T47D (cell line): ENCODE measurements around the gene RTN3.
"Not testable (repeated sequence)": the region's sequence is repeated elsewhere in the genome, so short reads cannot be mapped to it uniquely, and the experiment has no call there.

Source experiments
- DNase-seq, 2 experiments: peaks; one replicate each; pipeline versions ENCODE4 v3.0.0 to v3.0.0-alpha.2; 2011 to 2012; ENCODE audit warnings: low read depth in 1 of 2, low spot score in 1 of 2
- JUND ChIP-seq: IDR thresholded peaks from 2 replicates; pipeline ENCODE4 v1.6.1; 2012; ENCODE audit warnings: low read depth
- in situ Hi-C: cut with HindIII; loops from 2 replicates; pipeline ENCODE4 v1.10.0; 2016; ENCODE audit warnings: low sequenced_read_pairs, low pct_unique_long_range_greater_than_20kb

RTN3 gene

DNA sequence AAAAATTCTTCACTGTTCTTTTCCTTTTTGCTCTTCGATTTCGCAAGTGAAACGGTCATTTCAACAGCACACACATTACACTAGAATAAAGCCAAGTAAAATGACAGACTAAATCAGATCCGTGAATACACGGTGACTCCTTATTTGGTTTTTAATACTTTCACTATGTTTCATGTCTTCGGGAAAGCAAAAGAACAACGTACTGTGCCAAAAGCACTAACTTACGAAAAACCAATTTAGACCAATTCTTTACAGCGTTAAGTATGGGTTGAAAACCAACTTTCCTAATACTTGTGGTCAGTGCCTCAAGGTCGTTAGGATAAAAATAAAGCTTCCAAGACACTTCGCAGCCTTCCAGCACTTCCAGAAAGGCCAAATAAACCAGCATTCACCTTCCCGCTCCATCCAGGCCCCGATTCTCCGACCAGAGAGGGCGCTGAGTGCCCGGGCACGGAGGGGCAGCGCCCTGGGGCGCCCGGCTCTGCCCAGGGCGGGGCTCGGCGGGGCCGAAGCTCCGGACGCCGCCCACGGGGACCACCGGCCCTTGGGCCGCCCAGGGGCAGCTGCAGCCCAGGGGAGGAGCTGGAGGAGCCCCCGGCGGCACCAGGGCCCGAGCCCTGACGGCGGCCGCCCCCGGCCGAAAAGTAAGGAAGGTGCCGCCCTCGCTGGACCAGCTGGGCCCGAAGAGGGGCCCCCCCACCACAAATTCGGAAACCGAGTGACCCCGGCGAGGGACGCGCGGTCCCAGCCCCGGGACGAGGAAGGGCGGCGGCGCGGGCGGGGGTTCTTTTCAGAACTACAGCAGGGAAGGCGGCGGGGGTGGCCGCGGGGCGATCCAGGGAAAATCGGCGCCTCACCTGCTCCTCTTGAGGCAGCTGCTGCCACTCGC is 10.6 kb upstream of the RTN3 start:
- peak; percentile 66 to 81 for DNase-seq
- no peak for TF ChIP-seq JUND
- in situ Hi-C loops: no loop called here

- DNase-seq: peak; percentile 94 to 99
- no peak for TF ChIP-seq JUND
- in situ Hi-C loops: no loop called here
Measured at GRCh38 chr11:63671322-63672155, 9.8 kb upstream of the RTN3 start, which contains the start of gene ATL3. Gene ATL3 (minus strand): TSS chr11:63671376. CDS start chr11:63671335, 41 bp downstream.

GRCh38 chr11:63672156-63672463 is 9.2 kb upstream of the RTN3 start:
- TF ChIP-seq JUND: no peak
- in situ Hi-C loops: no loop called here

DNA sequence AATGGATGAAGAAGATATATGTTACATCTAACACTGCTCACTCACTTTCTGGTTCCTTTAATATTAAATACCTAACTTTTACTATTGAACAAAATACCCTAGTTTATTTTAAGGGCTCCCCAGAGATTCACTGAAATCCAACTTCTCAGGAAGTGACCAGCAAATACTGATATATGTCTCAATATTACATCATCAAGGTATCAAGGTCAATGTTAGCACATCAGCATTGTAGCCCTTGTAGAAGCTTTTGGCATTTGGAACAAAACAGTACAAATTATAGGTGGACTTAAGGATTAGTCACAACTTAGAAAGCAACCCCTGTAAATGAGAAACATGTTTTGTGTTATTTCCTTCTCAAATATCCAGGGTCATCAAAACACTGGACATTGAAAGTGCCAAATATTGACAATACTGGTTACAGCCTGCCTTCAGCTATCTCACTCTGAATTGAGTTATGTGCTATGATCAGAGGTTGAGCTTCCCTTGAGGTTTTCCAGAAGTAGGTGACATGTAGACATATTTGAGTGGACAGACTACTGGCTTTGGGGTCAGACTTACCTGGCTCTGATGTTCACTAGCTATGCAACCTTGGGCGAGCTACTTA is 8.3 kb upstream of the RTN3 start:
- no peak for TF ChIP-seq JUND
- no peak for DNase-seq
- in situ Hi-C loops: no loop called here

More at GRCh38 chr11:63672156-63672463, 9.2 kb upstream of the RTN3 start:
- no peak for DNase-seq

DNA sequence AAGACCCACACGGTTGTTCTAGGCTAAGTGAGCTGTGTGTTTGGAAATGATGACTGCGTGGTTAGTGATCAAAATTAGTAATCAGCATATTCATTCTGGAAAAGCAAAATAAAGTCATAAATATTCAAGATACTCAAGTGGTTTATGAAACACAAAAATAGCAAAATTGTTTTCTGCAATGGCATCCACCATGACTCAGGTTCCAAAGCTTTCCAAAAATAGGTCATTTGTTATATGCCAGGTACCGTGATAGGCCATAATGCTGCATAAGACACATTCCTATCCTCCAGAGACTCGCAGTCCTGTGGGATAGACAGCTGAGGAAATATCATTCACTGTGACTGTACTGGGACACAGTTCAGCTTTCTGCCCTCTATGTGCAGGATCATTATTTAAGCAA is 7.7 kb upstream of the RTN3 start:
- no peak for DNase-seq
- no peak for TF ChIP-seq JUND
- in situ Hi-C loops: no loop called here

- in situ Hi-C loops: no loop called here
- no peak for DNase-seq
- no peak for TF ChIP-seq JUND
Measured at GRCh38 chr11:63680834-63681320, 423 bp upstream of the RTN3 start.

DNA sequence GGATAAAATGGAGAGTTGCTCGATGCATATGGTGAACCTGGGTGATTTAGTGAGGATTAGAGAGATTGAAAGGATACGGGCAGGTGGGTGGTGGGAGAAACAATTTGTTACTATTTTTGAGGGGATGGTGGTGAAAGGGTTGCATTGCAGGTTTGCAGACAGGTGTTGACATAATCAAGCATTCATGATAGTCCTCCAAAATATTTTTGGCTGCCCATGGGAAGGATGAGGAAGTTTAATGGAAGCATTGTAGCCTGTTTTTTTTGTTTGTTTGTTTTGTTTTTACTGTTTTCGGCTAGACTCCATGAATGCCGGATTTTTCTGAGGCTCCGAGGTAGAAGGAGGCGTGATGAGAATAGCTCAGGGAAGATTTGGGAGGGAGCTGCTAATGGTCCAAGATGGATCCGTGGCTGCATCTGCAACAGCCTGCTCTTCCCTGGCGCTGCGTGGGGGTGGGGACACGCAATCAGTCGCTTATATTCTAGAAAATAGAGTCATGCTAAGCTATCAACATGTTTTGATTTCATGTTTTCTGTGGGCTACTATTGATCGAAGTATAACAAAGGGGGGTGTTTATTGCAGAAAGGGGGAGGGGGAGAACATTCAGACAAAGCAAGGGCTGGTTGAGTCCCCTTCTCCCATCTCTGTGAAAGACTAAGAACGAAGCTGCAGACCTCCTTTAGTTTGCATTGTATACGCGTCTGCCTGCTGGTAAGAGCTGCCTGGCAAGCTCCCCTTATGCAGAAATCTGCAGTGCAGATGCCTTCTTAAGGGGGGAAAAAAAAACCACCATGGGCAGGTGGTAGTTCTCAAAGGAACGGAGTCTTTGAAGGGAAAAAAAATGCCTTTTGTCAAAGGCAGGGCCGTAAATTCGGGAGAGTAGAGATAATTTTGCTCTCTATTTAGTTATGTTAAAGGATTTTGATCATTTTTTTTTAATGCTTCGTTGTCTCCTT is 1.0 kb downstream of the RTN3 start:
- in situ Hi-C loops: no loop called here
- peak; percentile 32 to 37 for DNase-seq
- TF ChIP-seq JUND: no peak

DNA sequence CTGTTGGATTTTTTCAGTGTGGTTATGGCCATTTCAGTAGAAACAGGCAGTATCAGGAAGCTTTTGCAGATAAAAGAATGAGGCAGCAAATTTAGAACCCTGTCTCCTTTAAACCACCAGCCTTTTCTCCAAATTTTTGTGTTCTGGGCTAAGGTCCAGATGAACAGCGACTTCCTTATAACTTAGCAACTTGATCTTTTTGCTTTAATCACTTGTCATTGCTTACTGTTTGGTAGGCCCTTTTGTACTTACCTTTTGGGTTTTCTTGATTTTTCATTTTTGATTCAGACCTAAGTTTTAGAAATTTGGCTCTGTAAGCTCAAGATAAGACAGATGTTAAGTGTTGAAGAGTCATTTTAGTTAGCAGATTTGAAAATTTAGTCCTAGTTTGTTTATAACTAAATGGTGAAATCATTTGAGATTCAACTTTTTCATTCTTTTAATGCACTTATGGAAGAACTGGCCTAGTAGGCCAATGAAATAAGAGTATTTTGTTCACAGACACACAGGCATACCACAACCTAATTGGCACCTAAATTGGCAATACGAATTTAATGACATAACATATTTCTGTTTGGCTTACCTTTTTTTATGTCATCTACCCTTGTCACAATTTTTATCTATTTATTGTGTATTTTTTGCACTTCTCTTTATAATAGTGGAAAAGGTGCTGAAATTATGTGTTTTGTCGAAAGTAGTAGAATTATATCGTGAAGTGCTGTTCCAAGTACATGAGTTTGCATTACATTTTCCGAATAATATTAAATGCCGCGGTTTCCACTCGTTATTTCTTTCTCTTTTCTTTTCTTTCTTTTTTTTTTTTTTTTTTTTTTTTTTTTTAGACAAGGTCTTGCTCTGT is 2.1 kb downstream of the RTN3 start:
- TF ChIP-seq JUND: no peak

DNA sequence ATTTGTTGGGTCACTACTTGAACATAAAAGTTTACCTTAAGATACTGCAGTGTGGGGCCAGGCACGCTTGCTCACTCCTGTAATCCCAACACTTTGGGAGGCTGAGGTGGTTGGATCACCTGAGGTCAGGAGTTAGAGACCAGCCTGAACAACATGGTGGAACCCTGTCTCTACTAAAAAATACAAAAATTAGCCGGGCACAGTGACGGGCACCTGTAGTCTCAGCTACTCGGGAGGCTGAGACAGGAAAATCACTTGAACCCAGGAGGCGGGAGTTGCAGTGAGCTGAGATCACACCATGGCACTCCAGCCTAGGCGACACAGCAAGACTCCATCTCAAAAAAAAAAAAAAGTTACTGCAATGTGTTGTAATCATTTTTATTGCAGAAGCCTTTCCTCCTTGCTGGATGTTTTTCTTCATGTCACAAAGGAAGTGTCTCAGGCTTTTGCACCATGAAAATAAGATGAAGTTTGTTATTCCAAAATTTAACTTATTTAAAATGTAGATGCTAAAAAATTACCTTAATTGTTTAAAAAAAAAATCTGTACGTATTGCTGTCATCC is 3.9 kb downstream of the RTN3 start:
- in situ Hi-C loops, DNase-seq: not testable (repeated sequence)

More for the DNA sequence above, 2.1 kb downstream of the RTN3 start:
- in situ Hi-C loops: no loop called here
- DNase-seq: no peak

DNA sequence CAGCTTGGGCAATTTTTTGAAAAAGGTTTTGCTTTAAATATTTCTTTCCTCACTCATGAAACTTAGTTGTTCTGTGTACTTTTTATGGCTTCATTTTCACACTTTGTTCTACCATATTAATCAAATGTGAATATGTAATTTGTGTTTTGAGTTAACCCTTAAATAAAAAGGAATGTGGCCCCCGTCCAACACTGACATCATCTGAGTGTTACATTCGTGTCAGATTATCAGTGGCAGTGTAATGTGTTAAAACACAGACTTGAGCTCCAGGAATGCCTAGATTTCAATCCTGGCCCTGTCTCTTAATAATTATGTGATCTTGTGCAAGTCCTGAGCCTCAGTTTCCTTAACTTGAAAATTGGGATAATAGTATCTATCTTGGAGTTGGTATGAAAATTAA is 5.6 kb downstream of the RTN3 start:
- no peak for TF ChIP-seq JUND
- DNase-seq: no peak
- in situ Hi-C loops: no loop called here

DNA sequence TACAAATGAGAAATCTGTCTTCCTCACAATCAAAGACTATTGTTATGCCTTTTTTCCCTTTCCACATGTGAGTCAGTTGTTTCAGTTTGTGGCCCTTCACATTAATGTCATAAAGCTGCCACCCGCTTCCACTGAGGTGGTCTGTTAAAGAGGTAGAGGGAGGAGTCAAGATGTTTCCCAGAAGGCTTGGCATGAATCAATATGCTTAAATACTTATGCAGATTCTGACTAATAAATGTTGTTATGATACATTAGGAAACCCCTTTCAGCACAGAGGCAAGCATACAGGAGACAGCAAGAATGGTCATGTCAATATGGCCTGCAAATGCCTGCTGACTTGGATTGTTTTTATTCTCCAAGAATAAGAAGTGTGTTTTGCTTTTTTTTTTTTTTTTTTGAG is 6.5 kb downstream of the RTN3 start:
- DNase-seq: no peak
- in situ Hi-C loops: no loop called here
- no peak for TF ChIP-seq JUND
